HG03460 (cell line): Measurements from ENCODE around the gene TEX28.
"Not testable (repeated sequence)": the region's sequence is repeated elsewhere in the genome, so short reads cannot be mapped to it uniquely, and the experiment has no call there.

Experiments used
- ATAC-seq: cut with Tn5 transposase; IDR thresholded peaks from one replicate; pipeline ENCODE4 v1.9.1; 2021; ENCODE audit not compliant: unreplicated experiment

Gene TEX28

DNA sequence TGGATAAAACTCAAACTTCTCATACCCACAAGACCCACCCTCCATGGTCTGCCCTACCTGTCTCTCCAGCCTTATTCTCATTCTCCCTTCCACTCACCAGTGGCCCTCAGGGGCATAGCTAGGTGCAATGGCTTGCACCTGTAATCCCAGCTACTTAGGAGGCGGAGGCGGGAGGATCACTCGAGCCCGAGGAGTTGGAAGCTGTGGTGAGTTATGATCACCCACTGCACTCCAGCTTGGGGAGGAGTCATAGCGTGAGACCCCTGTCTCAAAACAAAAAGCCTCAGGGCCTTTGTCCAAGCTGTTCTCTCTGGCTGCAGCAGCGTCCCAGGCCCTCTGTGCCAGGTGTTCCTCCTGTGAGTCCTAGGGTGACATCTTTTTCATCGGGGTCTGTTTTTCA, 17.2 kb upstream of the TEX28 start:
- ATAC-seq, result no peak

DNA sequence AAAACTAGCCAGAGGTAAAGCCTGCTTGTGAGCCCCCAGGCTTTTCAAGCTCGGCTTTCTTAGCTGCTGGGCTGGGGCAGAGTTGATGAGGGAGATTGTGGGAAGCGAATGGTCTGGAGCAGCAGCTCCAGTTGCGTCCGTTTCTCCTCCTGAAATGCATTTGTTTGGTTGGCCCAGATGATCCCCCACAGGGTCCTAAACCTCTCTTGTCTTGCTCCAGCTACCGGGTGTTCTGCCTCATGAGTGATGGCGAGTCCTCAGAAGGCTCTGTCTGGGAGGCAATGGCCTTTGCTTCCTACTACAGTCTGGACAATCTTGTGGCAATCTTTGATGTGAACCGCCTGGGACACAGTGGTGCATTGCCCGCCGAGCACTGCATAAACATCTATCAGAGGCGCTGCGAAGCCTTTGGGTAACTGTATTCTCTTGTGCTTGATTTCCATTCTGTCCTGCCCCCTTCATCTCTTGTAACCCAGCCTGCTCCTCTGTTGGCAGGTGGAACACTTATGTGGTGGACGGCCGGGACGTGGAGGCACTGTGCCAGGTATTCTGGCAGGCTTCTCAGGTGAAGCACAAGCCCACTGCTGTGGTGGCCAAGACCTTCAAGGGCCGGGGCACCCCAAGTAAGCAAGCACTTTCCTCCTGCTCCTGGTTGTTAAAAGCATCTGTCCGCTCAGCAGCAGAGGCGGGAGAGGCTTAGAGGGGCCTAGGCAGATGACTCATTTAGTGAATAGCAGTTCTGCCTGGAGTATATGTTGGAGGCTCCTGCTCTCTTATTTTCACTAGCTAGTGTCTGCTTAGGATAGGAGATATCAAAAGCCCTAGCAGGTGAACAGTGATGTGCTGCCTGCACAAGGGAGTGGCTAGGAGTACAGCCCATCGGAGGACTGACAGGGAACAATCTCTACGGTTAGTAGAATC, 16.0 kb upstream of the TEX28 start:
- ATAC-seq, result no peak

GRCh38 chrX:154309041-154309775, 14.3 kb upstream of the TEX28 start:
- ATAC-seq, result no peak

- ATAC-seq, result no peak
Observed at GRCh38 chrX:154308108-154308946, 13.4 kb upstream of the TEX28 start.

DNA sequence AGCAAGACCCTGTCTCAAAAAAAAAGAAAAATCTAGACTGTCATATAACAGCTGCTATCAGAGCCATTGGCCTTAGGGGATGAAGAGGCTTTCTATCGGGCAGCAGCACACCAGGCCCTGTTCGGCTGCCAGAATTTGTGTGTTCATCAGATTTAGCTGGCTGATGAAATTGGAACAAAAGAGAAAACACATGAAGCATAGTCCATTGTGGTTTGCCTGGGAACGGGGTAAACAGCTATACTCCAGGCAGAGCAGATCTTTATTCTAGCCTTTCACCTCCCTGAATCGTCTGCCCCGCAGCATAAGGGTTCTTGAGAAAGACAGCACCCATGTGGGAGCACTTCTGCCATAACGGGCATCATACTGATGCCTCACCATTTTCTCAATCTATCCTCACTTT, 12.3 kb upstream of the TEX28 start:
- ATAC-seq, result no peak

- no peak for ATAC-seq
Observed at GRCh38 chrX:154305541-154306205, 10.7 kb upstream of the TEX28 start.

- no peak for ATAC-seq
Observed at GRCh38 chrX:154304846-154305245, 9.9 kb upstream of the TEX28 start.

- no peak for ATAC-seq
Observed at GRCh38 chrX:154303476-154303875, 8.6 kb upstream of the TEX28 start.

DNA sequence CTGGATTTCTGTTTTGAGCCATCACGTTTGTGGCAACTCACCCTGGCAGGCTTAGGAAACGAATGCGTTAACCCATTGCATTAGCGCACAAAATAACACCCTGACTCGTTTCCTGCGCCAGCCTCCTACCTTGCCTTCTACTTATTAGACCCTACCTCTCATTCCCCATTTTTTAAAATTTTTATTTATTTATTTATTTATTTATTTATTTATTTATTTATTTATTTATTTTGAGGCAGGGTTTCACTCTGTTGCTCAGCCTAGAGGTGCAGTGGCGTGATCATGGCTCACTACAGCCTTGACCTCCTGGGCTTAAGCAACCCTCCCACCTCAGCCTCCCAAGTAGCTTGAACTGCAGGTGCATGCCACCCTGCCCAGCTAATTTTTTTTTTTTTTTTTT, 8.1 kb upstream of the TEX28 start:
- ATAC-seq, result not testable (repeated sequence)

- ATAC-seq, result no peak
Observed at GRCh38 chrX:154300816-154301215, 5.9 kb upstream of the TEX28 start.

- no peak for ATAC-seq
Observed at GRCh38 chrX:154298312-154298711, 3.4 kb upstream of the TEX28 start.

GRCh38 chrX:154296731-154297130, 1.8 kb upstream of the TEX28 start:
- no peak for ATAC-seq

DNA sequence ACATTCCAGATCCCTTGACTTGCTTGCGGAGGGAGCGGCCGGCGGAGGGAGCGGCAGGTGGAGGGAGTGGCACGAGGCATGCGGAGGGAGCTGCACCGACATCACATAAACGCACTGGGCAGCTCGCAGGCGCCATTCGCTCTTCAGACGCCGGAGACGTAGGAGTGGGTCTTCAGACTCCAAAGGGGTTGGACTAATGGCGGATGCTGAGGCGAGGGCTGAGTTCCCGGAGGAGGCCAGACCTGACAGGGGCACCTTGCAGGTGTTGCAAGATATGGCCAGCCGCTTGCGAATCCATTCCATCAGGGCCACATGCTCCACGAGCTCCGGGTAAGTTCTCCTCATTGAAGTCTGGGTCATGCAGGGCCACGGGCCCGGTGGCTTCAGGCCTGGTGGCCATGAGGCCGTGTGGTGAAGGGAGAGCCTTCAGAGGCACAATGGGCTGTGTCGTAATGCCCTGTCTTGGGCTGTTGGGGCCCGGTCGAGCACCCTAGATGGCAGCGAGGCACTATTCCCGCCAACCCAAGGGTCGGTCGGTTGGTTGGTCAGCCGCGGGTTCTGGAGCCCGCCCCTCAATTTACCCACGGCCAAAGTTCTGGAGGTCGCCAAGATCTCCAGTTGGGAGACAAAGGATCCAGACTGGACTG, 863 bp upstream of the TEX28 start, which contains the start of gene TKTL1:
Gene TKTL1 (plus strand): TSS at position 132 of the 647 bp plus-strand sequence. CDS start 65 bp downstream, at position 197.
- ATAC-seq, result no peak

DNA sequence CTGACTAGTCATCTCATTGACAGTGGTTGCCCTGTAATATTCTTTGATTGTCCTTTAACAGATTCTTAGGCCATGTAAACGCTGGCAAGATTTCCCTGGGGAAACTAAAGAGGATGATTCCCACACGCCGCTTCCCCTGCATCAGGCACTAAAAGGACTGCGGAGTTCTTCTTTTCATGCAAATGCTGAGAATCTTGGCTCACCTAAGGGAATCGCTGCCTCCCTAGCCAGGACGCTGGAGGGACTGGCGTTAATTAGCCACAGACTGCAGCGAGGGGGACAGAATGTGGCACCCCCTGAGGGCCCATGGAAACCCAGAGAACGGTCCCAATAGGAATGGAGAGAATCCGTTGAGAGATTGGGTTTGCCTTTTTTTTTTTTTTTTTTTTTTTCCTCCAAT, 8.5 kb downstream of the TEX28 start:
- ATAC-seq, result not testable (repeated sequence)

GRCh38 chrX:154284489-154285338, 10.2 kb downstream of the TEX28 start:
- peak; percentile 74 for ATAC-seq

GRCh38 chrX:154269245-154269644, 25.7 kb downstream of the TEX28 start:
- ATAC-seq, result not testable (repeated sequence)

- ATAC-seq, result not testable (repeated sequence)
Observed at GRCh38 chrX:154263072-154263471, 31.9 kb downstream of the TEX28 start.

- ATAC-seq, result not testable (repeated sequence)
Observed at GRCh38 chrX:154258711-154259110, 36.2 kb downstream of the TEX28 start.

DNA sequence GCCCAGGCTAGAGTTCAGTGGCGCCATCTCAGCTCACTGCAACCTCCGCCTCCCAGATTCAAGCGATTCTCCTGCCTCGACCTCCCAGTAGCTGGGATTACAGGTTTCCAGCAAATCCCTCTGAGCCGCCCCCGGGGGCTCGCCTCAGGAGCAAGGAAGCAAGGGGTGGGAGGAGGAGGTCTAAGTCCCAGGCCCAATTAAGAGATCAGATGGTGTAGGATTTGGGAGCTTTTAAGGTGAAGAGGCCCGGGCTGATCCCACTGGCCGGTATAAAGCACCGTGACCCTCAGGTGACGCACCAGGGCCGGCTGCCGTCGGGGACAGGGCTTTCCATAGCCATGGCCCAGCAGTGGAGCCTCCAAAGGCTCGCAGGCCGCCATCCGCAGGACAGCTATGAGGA, 37.6 kb downstream of the TEX28 start, which contains the start of gene OPN1MW3:
Gene OPN1MW3 (plus strand): TSS at position 301 of the 400 bp plus-strand sequence. CDS start 38 bp downstream, at position 339.
- not testable (repeated sequence) for ATAC-seq
